Upper lobe of right lung (tissue), 1 donor: Measurements from ENCODE around the gene DYNC2LI1. TPM values are rescaled to one million over a fixed set of nuclear protein-coding genes. Genes with fewer than 3 reads are reported as not detected.
A peak's percentile ranks its signal among the peaks of the same experiment; 100 is the strongest.

Experiments used
- ATAC-seq: fragments of 200-7000 bp; cut with Tn5 transposase; one replicate; pipeline ENCODE4 v1.9.1; 2020; ENCODE audit warnings: mild to moderate bottlenecking, moderate library complexity
- DNase-seq: peaks from one replicate; pipeline ENCODE4 v3.0.0-alpha.2; 2020
- H3K27ac ChIP-seq: fragments of 200-600 bp; one replicate; pipeline ENCODE4 v1.8.0; 2022
- H3K27me3 ChIP-seq: fragments of 200-600 bp; one replicate; pipeline ENCODE4 v1.8.0; 2022; ENCODE audit warnings: mild to moderate bottlenecking
- H3K36me3 ChIP-seq: fragments of 200-600 bp; one replicate; pipeline ENCODE4 v1.8.0; 2022
- H3K4me1 ChIP-seq: fragments of 200-600 bp; one replicate; pipeline ENCODE4 v1.8.0; 2022
- H3K4me3 ChIP-seq: fragments of 200-600 bp; one replicate; pipeline ENCODE4 v1.8.0; 2022; ENCODE audit warnings: mild to moderate bottlenecking
- H3K9me3 ChIP-seq: fragments of 200-600 bp; one replicate; pipeline ENCODE4 v1.8.0; 2022
- intact Hi-C: fragments of 100-400 bp; cut with DNase I; formaldehyde crosslinking; loops from one replicate; pipeline ENCODE4 v1.11.0; 2022
- total RNA-seq: library from RNA; stranded (reverse); fragmentation: NEBNext Ultra II Directional; extraction: Animal tissue kit (Norgen Biotek cat#: 25700); gene quantifications from one replicate; pipeline ENCODE4 v1.2.1, GENCODE V29; 2021
- TF ChIP-seq, protein P1 (sequence below): fragments of 200-600 bp; IDR thresholded peaks from one replicate; pipeline ENCODE4 v1.8.0; 2022; ENCODE audit warnings: antibody characterized with exemption
- donor health status: DM: no; HTN: yes; CAD: no; lungs with severe emphysema.

The DYNC2LI1 gene
- total RNA-seq, 1 donor from 2014 or later, result 22.4 TPM

DNA sequence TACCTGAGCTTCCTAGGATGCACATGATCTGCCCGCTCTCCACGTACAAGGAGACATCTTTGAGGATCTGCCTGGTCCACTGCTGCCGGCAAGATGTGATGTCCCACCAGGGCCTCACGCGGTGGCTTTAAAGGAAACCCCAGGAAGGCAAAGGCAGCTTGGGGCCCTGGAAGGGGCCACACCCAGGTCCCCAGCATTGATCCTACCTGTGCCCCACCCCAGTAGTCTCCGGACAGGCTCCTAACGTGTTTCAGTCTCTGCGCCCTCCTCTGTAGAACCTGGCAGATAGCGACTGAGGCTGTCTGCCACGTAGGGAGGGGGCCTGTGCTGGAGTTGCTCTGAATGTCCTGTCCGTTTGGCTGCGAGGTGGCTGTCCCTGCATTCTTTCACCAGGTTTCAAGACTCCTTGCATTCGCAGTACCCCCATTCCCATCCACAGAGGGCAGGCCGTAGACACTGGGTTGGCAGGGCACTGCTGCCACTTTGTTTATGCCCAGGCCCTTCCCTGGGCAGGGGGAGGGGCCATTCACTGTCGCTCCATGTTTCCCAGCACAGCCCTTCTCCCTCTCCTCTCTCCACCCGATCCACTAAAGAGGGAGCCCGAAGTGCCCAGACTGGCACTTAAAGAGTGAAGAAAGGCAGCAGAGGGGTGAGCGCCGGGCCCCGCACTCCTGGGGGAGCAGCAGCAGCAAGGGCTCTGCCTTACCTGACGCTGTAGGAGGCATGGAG is 64.2 kb downstream of the DYNC2LI1 start:
- no peak overlapping the region for H3K27ac ChIP-seq
- no peaks in the 10 kb centered on the region for H3K9me3 ChIP-seq
- H3K27me3 ChIP-seq, result no peaks in the 10 kb centered on the region
- TF ChIP-seq, protein P1, sequence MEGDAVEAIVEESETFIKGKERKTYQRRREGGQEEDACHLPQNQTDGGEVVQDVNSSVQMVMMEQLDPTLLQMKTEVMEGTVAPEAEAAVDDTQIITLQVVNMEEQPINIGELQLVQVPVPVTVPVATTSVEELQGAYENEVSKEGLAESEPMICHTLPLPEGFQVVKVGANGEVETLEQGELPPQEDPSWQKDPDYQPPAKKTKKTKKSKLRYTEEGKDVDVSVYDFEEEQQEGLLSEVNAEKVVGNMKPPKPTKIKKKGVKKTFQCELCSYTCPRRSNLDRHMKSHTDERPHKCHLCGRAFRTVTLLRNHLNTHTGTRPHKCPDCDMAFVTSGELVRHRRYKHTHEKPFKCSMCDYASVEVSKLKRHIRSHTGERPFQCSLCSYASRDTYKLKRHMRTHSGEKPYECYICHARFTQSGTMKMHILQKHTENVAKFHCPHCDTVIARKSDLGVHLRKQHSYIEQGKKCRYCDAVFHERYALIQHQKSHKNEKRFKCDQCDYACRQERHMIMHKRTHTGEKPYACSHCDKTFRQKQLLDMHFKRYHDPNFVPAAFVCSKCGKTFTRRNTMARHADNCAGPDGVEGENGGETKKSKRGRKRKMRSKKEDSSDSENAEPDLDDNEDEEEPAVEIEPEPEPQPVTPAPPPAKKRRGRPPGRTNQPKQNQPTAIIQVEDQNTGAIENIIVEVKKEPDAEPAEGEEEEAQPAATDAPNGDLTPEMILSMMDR, result no peak
- H3K36me3 ChIP-seq, result no peaks in the 10 kb centered on the region
- ATAC-seq (peak; percentile 11), DNase-seq (no peak)
- no peaks in the 10 kb centered on the region for H3K4me1 ChIP-seq
- intact Hi-C loops, result no loop called here
- no peak overlapping the region for H3K4me3 ChIP-seq

DNA sequence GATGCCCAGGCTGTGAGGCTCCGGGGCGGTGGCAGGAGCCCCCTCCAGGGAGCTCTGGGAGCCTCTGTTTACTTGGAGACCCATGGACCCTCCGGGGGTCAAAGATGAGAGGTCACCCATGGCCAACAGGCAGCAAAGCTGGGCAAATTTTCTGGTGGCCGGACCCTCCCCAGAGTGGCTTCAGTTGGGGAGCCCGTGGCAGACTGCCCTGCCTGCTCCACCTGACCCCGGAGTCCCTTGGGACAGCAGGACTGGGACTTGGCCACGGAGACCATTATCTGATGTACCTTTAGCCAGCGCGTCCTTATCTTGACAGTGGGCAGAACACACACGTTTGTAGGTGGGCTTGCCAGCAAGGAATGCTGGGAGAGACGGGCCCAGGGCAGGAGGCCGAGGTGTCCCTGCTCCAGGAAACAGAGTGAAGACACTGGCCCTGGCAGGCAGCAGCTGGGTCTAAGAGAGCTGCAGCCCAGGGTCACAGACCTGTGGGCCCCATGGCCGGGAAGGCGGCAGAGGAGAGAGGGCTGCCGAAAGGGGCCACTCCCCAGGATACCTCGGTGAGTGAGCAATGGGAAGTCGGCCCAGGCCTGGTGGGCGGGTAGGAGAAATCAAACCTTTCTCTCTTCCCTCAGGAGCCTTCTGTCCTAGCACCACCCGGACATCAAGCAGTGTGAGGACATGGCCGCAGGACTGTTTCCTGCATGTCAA is 64.9 kb downstream of the DYNC2LI1 start, which contains the start of the genes ABCG5 and ABCG8:
Gene ABCG5 (minus strand): TSS at position 280 of the 708 bp plus-strand sequence. CDS start 160 bp downstream, at position 120.
Gene ABCG8 (plus strand): TSS at position 412 of the 708 bp plus-strand sequence. CDS start 83 bp downstream, at position 495.
- TF ChIP-seq, protein P1, result no peak
- no peaks in the 10 kb centered on the region for H3K27me3 ChIP-seq
- no peaks in the 10 kb centered on the region for H3K4me1 ChIP-seq
- H3K36me3 ChIP-seq, result no peaks in the 10 kb centered on the region
- H3K27ac ChIP-seq, result no peak within 1 kb of the TSS
- no peaks in the 10 kb centered on the region for H3K9me3 ChIP-seq
- H3K4me3 ChIP-seq, result no peak within 1 kb of the TSS
- ATAC-seq, result peak; percentile 22
- DNase-seq, result no peak
- intact Hi-C loops, result no loop called here

DNA sequence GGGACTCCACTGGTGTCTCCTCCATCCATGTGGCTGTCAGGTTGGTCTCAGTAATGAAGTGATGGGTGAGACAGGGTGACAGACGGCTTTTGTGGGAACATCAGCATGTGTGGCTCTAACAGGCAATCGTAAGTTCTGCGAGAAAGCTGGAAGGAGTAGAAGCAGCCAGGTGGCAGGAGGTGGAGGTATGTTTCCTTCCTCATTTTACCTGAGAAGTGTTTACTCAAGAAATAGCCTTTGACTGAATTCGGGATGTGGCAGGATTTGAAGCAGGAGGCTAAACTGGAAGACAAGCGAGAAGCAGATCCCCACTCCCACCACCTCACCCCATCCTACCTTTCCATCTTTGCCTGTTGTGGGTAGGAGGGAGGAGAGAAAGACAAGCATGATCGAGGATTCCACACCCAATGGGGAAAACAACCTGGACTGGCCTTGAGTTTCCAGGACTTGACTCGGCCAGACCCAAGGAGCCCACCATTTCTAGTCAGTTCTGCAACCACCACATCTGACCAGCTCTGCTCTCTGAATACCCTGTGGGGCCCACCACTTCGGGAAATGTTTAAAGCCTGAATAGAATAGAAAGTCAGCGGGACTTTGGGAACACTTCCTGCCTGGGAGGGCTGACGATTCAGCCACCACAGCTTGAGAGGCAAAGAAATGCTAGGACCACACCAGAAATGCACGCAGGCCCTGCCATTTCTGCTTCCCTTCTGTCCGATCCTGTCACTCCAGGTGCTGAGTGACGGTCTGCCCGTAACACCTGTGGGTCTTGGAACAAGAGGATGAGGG is 66.1 kb downstream of the DYNC2LI1 start:
- DNase-seq (no peak), ATAC-seq (no peak)
- intact Hi-C loops, result no loop called here
- H3K27ac ChIP-seq, result no peak overlapping the region
- H3K9me3 ChIP-seq, result no peaks in the 10 kb centered on the region
- H3K4me3 ChIP-seq, result no peak overlapping the region
- H3K27me3 ChIP-seq, result no peaks in the 10 kb centered on the region
- TF ChIP-seq, protein P1, result no peak
- no peaks in the 10 kb centered on the region for H3K36me3 ChIP-seq
- no peaks in the 10 kb centered on the region for H3K4me1 ChIP-seq

DNA sequence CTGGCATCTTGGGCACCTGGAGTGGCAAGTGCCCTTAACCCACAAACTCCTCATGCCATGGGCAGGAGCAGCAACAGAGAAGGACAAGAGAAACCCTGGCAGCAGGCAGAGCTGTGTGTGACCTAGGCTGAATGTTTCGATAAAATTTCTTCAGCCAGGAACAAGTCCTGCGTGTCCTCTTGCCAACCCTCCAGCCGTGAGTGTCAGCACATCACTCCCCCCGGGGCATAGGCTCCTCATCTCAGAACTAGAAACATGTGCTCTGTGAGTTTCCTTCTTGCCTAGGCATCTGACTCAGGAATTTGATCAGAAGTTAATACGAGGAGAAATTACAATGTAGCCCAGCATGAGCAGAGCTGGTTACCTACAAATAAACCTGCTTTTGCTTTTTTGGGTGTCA is 67.1 kb downstream of the DYNC2LI1 start:
- ATAC-seq, result no peak
- DNase-seq, result no peak
- Histone ChIP-seq H3K4me1 (no peaks in the 10 kb centered on the region), H3K4me3 (no peak overlapping the region), H3K9me3 (no peaks in the 10 kb centered on the region), H3K27me3 (no peaks in the 10 kb centered on the region), H3K36me3 (no peaks in the 10 kb centered on the region), H3K27ac (no peak overlapping the region)
- TF ChIP-seq, protein P1, result no peak
- intact Hi-C loops, result no loop called here

DNA sequence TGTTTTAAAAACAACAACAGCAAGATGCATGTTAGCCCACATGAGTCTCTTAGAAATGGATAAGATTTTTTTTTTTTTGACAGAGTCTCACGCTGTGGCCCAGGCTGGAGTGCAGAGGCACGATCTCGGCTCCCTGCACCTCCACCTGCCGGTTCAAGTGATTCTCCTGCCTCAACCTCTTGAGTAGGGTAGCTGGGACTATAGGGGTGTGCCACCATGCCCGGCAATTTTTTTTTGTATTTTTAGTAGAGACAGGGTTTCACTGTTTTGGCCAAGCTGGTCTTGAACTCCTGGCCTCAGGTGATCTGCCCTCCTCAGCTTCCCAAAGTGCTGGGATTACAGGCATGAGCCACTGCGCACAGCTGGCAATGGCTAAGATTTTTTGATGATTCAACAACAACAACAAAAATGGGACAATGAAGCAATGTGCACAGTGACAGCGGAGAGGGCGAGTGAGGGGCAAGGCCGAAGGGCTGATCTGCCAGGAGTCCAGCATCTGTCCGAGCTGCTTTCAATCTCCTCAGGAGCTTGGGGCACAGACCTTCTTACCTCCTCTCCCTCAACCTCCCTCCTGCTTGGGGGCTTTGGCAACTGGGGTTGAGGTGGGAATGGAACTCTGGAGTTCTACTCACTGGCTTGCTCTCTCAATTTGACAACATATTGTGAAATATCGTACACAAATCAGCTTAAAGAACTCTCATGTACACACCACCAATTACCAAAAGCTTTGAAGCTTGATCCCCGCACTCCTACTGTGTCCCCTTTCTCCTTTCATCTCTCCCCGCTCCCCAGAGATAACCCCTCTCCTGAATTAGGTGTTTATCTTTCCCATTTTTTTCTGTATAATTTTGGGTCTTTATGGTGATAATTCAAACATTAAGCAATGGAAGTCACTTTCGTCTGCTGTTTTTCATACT is 68.4 kb downstream of the DYNC2LI1 start:
- ATAC-seq, result no peak
- intact Hi-C loops, result no loop called here
- H3K4me3 ChIP-seq, result no peak overlapping the region
- TF ChIP-seq, protein P1, result no peak
- no peaks in the 10 kb centered on the region for H3K9me3 ChIP-seq
- H3K27me3 ChIP-seq, result no peaks in the 10 kb centered on the region
- DNase-seq, result no peak
- H3K36me3 ChIP-seq, result no peaks in the 10 kb centered on the region
- H3K4me1 ChIP-seq, result no peaks in the 10 kb centered on the region
- H3K27ac ChIP-seq, result no peak overlapping the region
